Caco-2 (cell line): ENCODE results near the gene BACE1-AS. TPM values are rescaled to one million over a fixed set of nuclear protein-coding genes. Genes with fewer than 3 reads are reported as not detected.

Experiments
- Bru-seq: library from RNA; stranded (reverse); fragments of 400-500 nt; gene quantifications from one replicate; lab custom pipeline; 2021; lab: Mats Ljungman, UMichigan
- BruChase-seq, 2 experiments: library from RNA; stranded (reverse); fragments of 400-500 nt; gene quantifications; one replicate each; lab custom pipeline; 2021; lab: Mats Ljungman, UMichigan
- BruUV-seq: library from RNA; stranded (reverse); fragments of 400-500 nt; replicated peaks from 2 replicates; lab custom pipeline; 2021; lab: Mats Ljungman, UMichigan
- CTCF ChIA-PET: fragments of 300-600 bp; sonication (Branson Sonifier 250); formaldehyde crosslinking; loops from one replicate; lab custom pipeline; 2022; ENCODE audit warnings: antibody characterized with exemption; lab: Charles Lee
- POLR2A ChIA-PET: fragments of 300-600 bp; sonication (Branson Sonifier 250); formaldehyde crosslinking; loops from one replicate; lab custom pipeline; 2022; ENCODE audit warnings: antibody characterized with exemption; lab: Charles Lee
- DNase-seq, 2 experiments: peaks; one replicate each; pipeline versions ENCODE4 v3.0.0 to v3.0.0-alpha.2; 2020 to 2022
- H3K27me3 ChIP-seq: replicated peaks from 2 replicates; pipeline ENCODE4 v1.6.0; 2011; ENCODE audit warnings: low read length; ENCODE audit not compliant: control insufficient read depth, insufficient read depth
- H3K36me3 ChIP-seq: 2 replicates; pipeline ENCODE4 v1.5.1; 2011; ENCODE audit warnings: low read length; ENCODE audit not compliant: control insufficient read depth, insufficient read depth
- H3K4me1 ChIP-seq: fragments of 250-450 bp; sonication (Bioruptor Pico); 2 replicates; pipeline ENCODE4 v1.5.1; 2020; ENCODE audit warnings: mild to moderate bottlenecking
- H3K4me3 ChIP-seq: 2 replicates; pipeline ENCODE4 v1.5.1; 2011; ENCODE audit warnings: low read depth, mild to moderate bottlenecking, control low read depth, low read length
- H3K9me3 ChIP-seq: fragments of 250-450 bp; sonication (Bioruptor Pico); 2 replicates; pipeline ENCODE4 v1.5.1; 2020; ENCODE audit warnings: mild to moderate bottlenecking, moderate library complexity
- H3K27ac Mint-ChIP-seq: one replicate; pipeline ENCODE4 v1.8.0; 2022; ENCODE audit warnings: mixed read lengths; ENCODE audit not compliant: unreplicated experiment
- H3K27me3 Mint-ChIP-seq: one replicate; pipeline ENCODE4 v1.8.0; 2022; ENCODE audit warnings: mixed read lengths; ENCODE audit not compliant: insufficient read depth, unreplicated experiment
- H3K36me3 Mint-ChIP-seq: one replicate; pipeline ENCODE4 v1.8.0; 2022; ENCODE audit warnings: mild to moderate bottlenecking, mixed read lengths; ENCODE audit not compliant: insufficient read depth, unreplicated experiment
- H3K4me1 Mint-ChIP-seq: one replicate; pipeline ENCODE4 v1.8.0; 2022; ENCODE audit warnings: low read depth, mixed read lengths; ENCODE audit not compliant: unreplicated experiment
- H3K4me3 Mint-ChIP-seq: one replicate; pipeline ENCODE4 v1.8.0; 2022; ENCODE audit warnings: mild to moderate bottlenecking, moderate library complexity, mixed read lengths; ENCODE audit not compliant: unreplicated experiment
- H3K9me3 Mint-ChIP-seq: one replicate; pipeline ENCODE4 v1.8.0; 2022; ENCODE audit warnings: mixed read lengths; ENCODE audit not compliant: unreplicated experiment
- intact Hi-C: fragments of 100-400 bp; cut with micrococcal nuclease; formaldehyde crosslinking; loops from one replicate; pipeline ENCODE4 v1.10.0; 2022; ENCODE audit not compliant: unreplicated experiment
- long read RNA-seq: library from polyadenylated mRNA; stranded (forward); transcript quantifications from one replicate; pipeline ENCODE4 v2.0.0, GENCODE V29; 2022
- total RNA-seq: library from RNA; stranded (reverse); gene quantifications from 2 replicates; pipeline ENCODE4 v1.2.3, GENCODE V29; 2022
- TF ChIP-seq, protein P1 (sequence below), 2 experiments: fragments of 200-600 bp in 1 of 2; IDR thresholded peaks; 1 replicate in 1 of 2; 2 replicates in 1 of 2; pipeline versions ENCODE4 v1.5.1 to v1.8.0; 2011 to 2022; ENCODE audit warnings: antibody characterized with exemption in 1 of 2, control low read depth in 1 of 2, inconsistent platforms in 1 of 2, low read depth in 1 of 2, low read length in 1 of 2, mild to moderate bottlenecking in 1 of 2, moderate library complexity in 1 of 2; ENCODE audit not compliant: insufficient read depth in 1 of 2, severe bottlenecking in 1 of 2, unreplicated experiment in 1 of 2

BACE1-AS gene
- 18.8 TPM in 2 replicates for total RNA-seq
- Bru-seq, nascent RNA, result percentile 78 among the genes with signal in this experiment
- percentile 93 among the genes with signal in this experiment for BruChase-seq, experiment 1, labeled RNA remaining after a 2-hour chase
- percentile 94 among the genes with signal in this experiment for BruChase-seq, experiment 2, labeled RNA remaining after a 6-hour chase
- long read RNA-seq, partial matches to known transcripts, result 0 of 3 reads
- long read RNA-seq, other reads (novel, unspliced or antisense), result 0 of 3 reads

DNA sequence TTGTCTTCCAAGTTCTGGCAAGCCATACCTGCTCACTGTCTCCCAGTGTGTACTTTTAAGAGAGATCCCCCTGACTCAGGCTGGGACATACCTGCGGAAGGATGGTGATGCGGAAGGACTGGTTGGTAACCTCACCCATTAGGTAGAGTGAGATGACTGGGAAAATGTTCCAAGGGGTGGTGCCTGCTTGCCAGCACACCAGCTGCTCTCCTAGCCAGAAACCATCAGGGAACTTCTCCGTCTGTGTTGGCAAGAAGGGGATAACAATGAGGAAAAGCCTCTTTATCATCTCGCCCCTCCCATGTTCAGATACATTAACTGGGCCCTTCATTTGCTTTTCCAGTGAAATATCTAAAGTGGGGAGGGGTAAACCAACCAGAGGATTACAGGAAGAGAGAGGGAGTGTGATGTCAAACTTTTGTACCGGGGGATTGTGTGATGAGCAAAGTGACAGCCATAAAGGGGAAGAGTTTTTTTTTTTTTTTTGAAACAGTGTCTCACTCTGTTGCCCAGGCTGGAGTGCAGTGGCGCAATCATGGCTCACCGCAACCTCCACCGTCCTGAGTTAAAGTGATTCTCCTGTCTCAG, at the start of gene BACE1-AS:
BACE1-AS (plus strand) TSS at position 538 of the 588 bp plus-strand sequence.
- H3K36me3 Mint-ChIP-seq, result peaks cover 4% of the 10 kb centered on the region
- H3K27me3 ChIP-seq, result no peaks in the 10 kb centered on the region

DNA sequence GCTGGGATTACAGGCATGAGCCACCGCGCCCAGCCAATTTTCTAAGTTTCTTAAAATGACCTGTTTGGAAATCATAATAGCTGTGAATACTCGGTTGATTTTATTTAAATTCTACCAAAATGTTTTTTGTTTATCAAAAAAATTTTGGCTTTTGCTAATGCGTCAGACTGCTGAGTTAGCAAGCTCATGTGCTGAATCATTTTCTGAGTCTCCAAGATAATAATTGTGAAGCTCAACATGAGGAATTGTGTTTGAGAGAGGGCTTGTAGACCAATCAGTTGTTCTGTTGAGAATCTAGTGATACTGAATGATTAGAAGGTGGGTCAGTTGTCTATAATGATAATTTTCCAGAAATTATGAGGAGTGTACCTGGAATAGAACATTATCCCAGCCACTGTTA, 42.8 kb upstream of the BACE1-AS start:
- Mint-ChIP-seq H3K27ac (no peak overlapping the region), H3K4me1 (no peaks in the 10 kb centered on the region), H3K36me3 (peaks cover 63% of the 10 kb centered on the region), H3K9me3 (no peaks in the 10 kb centered on the region), H3K27me3 (no peaks in the 10 kb centered on the region), H3K4me3 (no peak overlapping the region)
- POLR2A ChIA-PET, result no interaction called here
- TF ChIP-seq, protein P1, sequence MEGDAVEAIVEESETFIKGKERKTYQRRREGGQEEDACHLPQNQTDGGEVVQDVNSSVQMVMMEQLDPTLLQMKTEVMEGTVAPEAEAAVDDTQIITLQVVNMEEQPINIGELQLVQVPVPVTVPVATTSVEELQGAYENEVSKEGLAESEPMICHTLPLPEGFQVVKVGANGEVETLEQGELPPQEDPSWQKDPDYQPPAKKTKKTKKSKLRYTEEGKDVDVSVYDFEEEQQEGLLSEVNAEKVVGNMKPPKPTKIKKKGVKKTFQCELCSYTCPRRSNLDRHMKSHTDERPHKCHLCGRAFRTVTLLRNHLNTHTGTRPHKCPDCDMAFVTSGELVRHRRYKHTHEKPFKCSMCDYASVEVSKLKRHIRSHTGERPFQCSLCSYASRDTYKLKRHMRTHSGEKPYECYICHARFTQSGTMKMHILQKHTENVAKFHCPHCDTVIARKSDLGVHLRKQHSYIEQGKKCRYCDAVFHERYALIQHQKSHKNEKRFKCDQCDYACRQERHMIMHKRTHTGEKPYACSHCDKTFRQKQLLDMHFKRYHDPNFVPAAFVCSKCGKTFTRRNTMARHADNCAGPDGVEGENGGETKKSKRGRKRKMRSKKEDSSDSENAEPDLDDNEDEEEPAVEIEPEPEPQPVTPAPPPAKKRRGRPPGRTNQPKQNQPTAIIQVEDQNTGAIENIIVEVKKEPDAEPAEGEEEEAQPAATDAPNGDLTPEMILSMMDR (IDR thresholded peaks at IDR 0.05; ENCODE audit: insufficient read depth in 1 of 2, low read depth in 1 of 2, low read length in 1 of 2, severe bottlenecking in 1 of 2, unreplicated experiment in 1 of 2), result no peak
- Histone ChIP-seq H3K27me3 (no peaks in the 10 kb centered on the region), H3K4me3 (no peak overlapping the region), H3K9me3 (no peaks in the 10 kb centered on the region), H3K36me3 (peaks cover 5% of the 10 kb centered on the region), H3K4me1 (no peaks in the 10 kb centered on the region)
- no TSS peak for BruUV-seq
- DNase-seq, result no peak
- intact Hi-C loops, result no loop called here
- CTCF ChIA-PET, result interaction anchor here (1.4 kb wide), 1 partner anchor 13 kb away, joined by 4 read pairs; no protein-coding TSS in a partner anchor

More for the DNA sequence above, at the start of gene BACE1-AS:
- no peak for DNase-seq
- TF ChIP-seq, protein P1 (IDR thresholded peaks at IDR 0.05; ENCODE audit: insufficient read depth in 1 of 2, low read depth in 1 of 2, low read length in 1 of 2, severe bottlenecking in 1 of 2, unreplicated experiment in 1 of 2), result no peak
- no peaks in the 10 kb centered on the region; the same call in 1 of the 2 replicates for H3K36me3 ChIP-seq
- no peaks in the 10 kb centered on the region for H3K27me3 Mint-ChIP-seq
- no peak within 1 kb of the TSS for H3K4me3 Mint-ChIP-seq
- H3K4me3 ChIP-seq, result no peak within 1 kb of the TSS
- no peaks in the 10 kb centered on the region for H3K9me3 ChIP-seq
- intact Hi-C loops, result no loop called here
- no peak within 1 kb of the TSS for H3K27ac Mint-ChIP-seq
- POLR2A ChIA-PET, result no interaction called here
- no TSS peak for BruUV-seq
- H3K4me1 Mint-ChIP-seq, result no peaks in the 10 kb centered on the region
- CTCF ChIA-PET, result no interaction called here
- no peaks in the 10 kb centered on the region; the same call in 1 of the 2 replicates for H3K4me1 ChIP-seq
- H3K9me3 Mint-ChIP-seq, result no peaks in the 10 kb centered on the region

DNA sequence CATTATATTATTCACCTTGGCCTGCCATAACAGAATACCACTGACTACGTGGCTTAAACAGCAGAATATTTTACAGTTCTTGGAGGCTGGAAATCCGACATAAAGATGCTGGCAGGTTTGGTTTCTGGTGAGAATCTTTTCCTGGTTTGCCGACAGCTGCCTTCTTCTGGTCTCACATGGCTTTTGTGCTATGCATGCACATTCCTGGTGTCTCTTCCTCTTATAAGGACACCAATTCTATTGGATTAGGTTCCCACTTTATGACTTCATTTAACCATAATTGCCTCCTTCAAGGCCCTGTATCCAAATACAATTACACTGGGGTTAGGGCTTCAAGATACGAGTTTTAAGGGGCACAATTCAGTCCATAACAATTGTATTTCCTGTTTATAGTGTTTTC, 41.6 kb upstream of the BACE1-AS start:
- Mint-ChIP-seq H3K27ac (no peak overlapping the region), H3K4me3 (no peak overlapping the region), H3K9me3 (no peaks in the 10 kb centered on the region), H3K36me3 (peaks cover 61% of the 10 kb centered on the region), H3K27me3 (no peaks in the 10 kb centered on the region), H3K4me1 (no peaks in the 10 kb centered on the region)
- no TSS peak for BruUV-seq
- POLR2A ChIA-PET, result no interaction called here
- no peaks in the 10 kb centered on the region for H3K27me3 ChIP-seq
- H3K4me1 ChIP-seq, result no peaks in the 10 kb centered on the region
- DNase-seq, result no peak
- TF ChIP-seq, protein P1 (IDR thresholded peaks at IDR 0.05; ENCODE audit: insufficient read depth in 1 of 2, low read depth in 1 of 2, low read length in 1 of 2, severe bottlenecking in 1 of 2, unreplicated experiment in 1 of 2), result no peak
- CTCF ChIA-PET, result no interaction called here
- H3K36me3 ChIP-seq, result peaks cover 7% of the 10 kb centered on the region
- no peaks in the 10 kb centered on the region for H3K9me3 ChIP-seq
- H3K4me3 ChIP-seq, result no peak overlapping the region
- intact Hi-C loops, result no loop called here
